Skeletal muscle satellite cell (primary cell): ENCODE measurements around the gene DSEL. TPM values are rescaled to one million over a fixed set of nuclear protein-coding genes. Genes with fewer than 3 reads are reported as not detected.

Experiments used
- H3K27me3 ChIP-seq: 2 replicates; pipeline ENCODE4 v1.7.0; 2013; ENCODE audit warnings: low read length; ENCODE audit not compliant: control insufficient read depth, insufficient read depth
- H3K36me3 ChIP-seq: 2 replicates; pipeline ENCODE4 v1.7.0; 2013; ENCODE audit warnings: mild to moderate bottlenecking, control low read depth, low read length; ENCODE audit not compliant: insufficient read depth
- H3K4me1 ChIP-seq: 2 replicates; pipeline ENCODE4 v1.7.0; 2013; ENCODE audit warnings: low read length; ENCODE audit not compliant: control insufficient read depth, insufficient read depth
- H3K4me2 ChIP-seq: 2 replicates; pipeline ENCODE4 v1.7.0; 2013; ENCODE audit warnings: mild to moderate bottlenecking, low read length
- H3K4me3 ChIP-seq: 2 replicates; pipeline ENCODE4 v1.7.0; 2013; ENCODE audit warnings: low read length
- H3K9ac ChIP-seq: 2 replicates; pipeline ENCODE4 v1.7.0; 2013; ENCODE audit warnings: mild to moderate bottlenecking, low read depth, low read length, moderate library complexity
- H3K9me3 ChIP-seq: replicated peaks from 2 replicates; pipeline ENCODE4 v1.7.0; 2013; ENCODE audit warnings: mild to moderate bottlenecking, control low read depth, low read length
- total RNA-seq: library from RNA; depleted of rRNA; stranded (reverse); fragments of >200 nt; gene quantifications from 2 replicates; pipeline ENCODE4 v1.2.3, GENCODE V29; 2012; rRNA removed

The DSEL gene
- total RNA-seq: 81.4 and 102 TPM in 2 replicates

- Histone ChIP-seq H3K4me2 (peak within 1 kb of the TSS; percentile 91), H3K27me3 (no peaks in the 10 kb centered on the region), H3K4me1 (peaks cover 53% of the 10 kb centered on the region), H3K36me3 (peaks cover 36% of the 10 kb centered on the region), H3K9me3 (no peaks in the 10 kb centered on the region), H3K9ac (peak within 1 kb of the TSS; percentile 99), H3K4me3 (peak within 1 kb of the TSS; percentile 93)
Observed at GRCh38 chr18:67516539-67517443, at the start of gene DSEL. TSS of gene DSEL (minus strand) at chr18:67516720. CDS start at chr18:67514608, 2,112 bp downstream.

GRCh38 chr18:67553437-67553836, 36.9 kb upstream of the DSEL start:
- no peaks in the 10 kb centered on the region for H3K27me3 ChIP-seq
- no peaks in the 10 kb centered on the region for H3K4me1 ChIP-seq
- no peak overlapping the region for H3K4me3 ChIP-seq
- H3K4me2 ChIP-seq: no peak overlapping the region
- no peaks in the 10 kb centered on the region for H3K9me3 ChIP-seq
- H3K9ac ChIP-seq: no peak overlapping the region
- H3K36me3 ChIP-seq: no peaks in the 10 kb centered on the region

- no peaks in the 10 kb centered on the region for H3K36me3 ChIP-seq
- no peak overlapping the region for H3K4me2 ChIP-seq
- no peaks in the 10 kb centered on the region for H3K4me1 ChIP-seq
- H3K4me3 ChIP-seq: no peak overlapping the region
- H3K27me3 ChIP-seq: no peaks in the 10 kb centered on the region
- no peaks in the 10 kb centered on the region for H3K9me3 ChIP-seq
- H3K9ac ChIP-seq: no peak overlapping the region
Observed at GRCh38 chr18:67550872-67551520, 34.5 kb upstream of the DSEL start.

- H3K9ac ChIP-seq: no peak overlapping the region
- no peak overlapping the region for H3K4me2 ChIP-seq
- no peaks in the 10 kb centered on the region for H3K4me1 ChIP-seq
- no peaks in the 10 kb centered on the region for H3K36me3 ChIP-seq
- no peaks in the 10 kb centered on the region for H3K27me3 ChIP-seq
- no peaks in the 10 kb centered on the region for H3K9me3 ChIP-seq
- no peak overlapping the region for H3K4me3 ChIP-seq
Observed at GRCh38 chr18:67549946-67550345, 33.4 kb upstream of the DSEL start.

- no peaks in the 10 kb centered on the region for H3K36me3 ChIP-seq
- H3K9me3 ChIP-seq: no peaks in the 10 kb centered on the region
- H3K9ac ChIP-seq: no peak overlapping the region
- H3K27me3 ChIP-seq: no peaks in the 10 kb centered on the region
- H3K4me3 ChIP-seq: no peak overlapping the region
- H3K4me1 ChIP-seq: no peaks in the 10 kb centered on the region
- H3K4me2 ChIP-seq: no peak overlapping the region
Observed at GRCh38 chr18:67545681-67546080, 29.2 kb upstream of the DSEL start.

GRCh38 chr18:67540559-67540958, 24.0 kb upstream of the DSEL start:
- Histone ChIP-seq H3K9ac (no peak overlapping the region), H3K27me3 (no peaks in the 10 kb centered on the region), H3K4me3 (no peak overlapping the region), H3K4me1 (no peaks in the 10 kb centered on the region), H3K36me3 (no peaks in the 10 kb centered on the region), H3K4me2 (no peak overlapping the region), H3K9me3 (no peaks in the 10 kb centered on the region)

GRCh38 chr18:67531929-67532328, 15.4 kb upstream of the DSEL start:
- Histone ChIP-seq H3K4me3 (no peak overlapping the region), H3K4me2 (no peak overlapping the region), H3K27me3 (no peaks in the 10 kb centered on the region), H3K9ac (no peak overlapping the region), H3K36me3 (no peaks in the 10 kb centered on the region), H3K4me1 (no peaks in the 10 kb centered on the region), H3K9me3 (no peaks in the 10 kb centered on the region)

GRCh38 chr18:67525328-67526099, 9.0 kb upstream of the DSEL start:
- Histone ChIP-seq H3K9me3 (no peaks in the 10 kb centered on the region), H3K4me1 (peaks cover 25% of the 10 kb centered on the region), H3K27me3 (no peaks in the 10 kb centered on the region), H3K36me3 (no peaks in the 10 kb centered on the region), H3K4me2 (peak overlapping the region; percentile 36), H3K9ac (peak overlapping the region; percentile 54), H3K4me3 (no peak overlapping the region)

- Histone ChIP-seq H3K27me3 (no peaks in the 10 kb centered on the region), H3K36me3 (no peaks in the 10 kb centered on the region), H3K9ac (no peak overlapping the region), H3K4me3 (no peak overlapping the region), H3K4me2 (peak overlapping the region; percentile 46), H3K9me3 (no peaks in the 10 kb centered on the region), H3K4me1 (peaks cover 46% of the 10 kb centered on the region)
Observed at GRCh38 chr18:67520351-67520921, 3.9 kb upstream of the DSEL start.

GRCh38 chr18:67519592-67519991, 3.1 kb upstream of the DSEL start:
- H3K27me3 ChIP-seq: no peaks in the 10 kb centered on the region
- no peaks in the 10 kb centered on the region for H3K9me3 ChIP-seq
- peaks cover 39% of the 10 kb centered on the region for H3K4me1 ChIP-seq
- H3K4me2 ChIP-seq: peak overlapping the region; percentile 22
- peaks cover 8% of the 10 kb centered on the region for H3K36me3 ChIP-seq
- H3K4me3 ChIP-seq: peak overlapping the region; percentile 1
- H3K9ac ChIP-seq: no peak overlapping the region

GRCh38 chr18:67518566-67518965, 2.0 kb upstream of the DSEL start:
- Histone ChIP-seq H3K36me3 (peaks cover 18% of the 10 kb centered on the region), H3K4me2 (no peak overlapping the region), H3K9ac (no peak overlapping the region), H3K4me1 (peaks cover 45% of the 10 kb centered on the region), H3K9me3 (no peaks in the 10 kb centered on the region), H3K27me3 (no peaks in the 10 kb centered on the region), H3K4me3 (no peak overlapping the region)
